KMS-11 (cell line): ENCODE measurements around the gene MAGOHB.

Experiments used
- H2AFZ ChIP-seq: fragments of 200-600 bp; sonication (generic); 2 replicates; pipeline ENCODE4 v1.6.1; 2016; ENCODE audit warnings: antibody characterized with exemption, mixed run types, low read depth
- H3K27ac ChIP-seq: fragments of 200-600 bp; sonication (generic); 2 replicates; pipeline ENCODE4 v1.6.1; 2016; ENCODE audit warnings: mild to moderate bottlenecking, mixed run types
- H3K27me3 ChIP-seq: fragments of 200-600 bp; sonication (generic); 2 replicates; pipeline ENCODE4 v1.6.1; 2017; ENCODE audit warnings: mild to moderate bottlenecking, low read depth, mixed run types, moderate library complexity; ENCODE audit not compliant: insufficient read depth
- H3K36me3 ChIP-seq: fragments of 200-600 bp; sonication (generic); 2 replicates; pipeline ENCODE4 v1.6.1; 2017; ENCODE audit warnings: mild to moderate bottlenecking, mixed run types; ENCODE audit not compliant: insufficient read depth
- H3K4me1 ChIP-seq: fragments of 200-600 bp; sonication (generic); 2 replicates; pipeline ENCODE4 v1.6.1; 2016; ENCODE audit warnings: mild to moderate bottlenecking, low read depth, mixed run types; ENCODE audit not compliant: poor library complexity, severe bottlenecking
- H3K4me2 ChIP-seq: fragments of 200-600 bp; sonication (generic); 2 replicates; pipeline ENCODE4 v1.7.0; 2016; ENCODE audit warnings: mild to moderate bottlenecking, mixed run types
- H3K4me3 ChIP-seq: fragments of 200-600 bp; sonication (generic); IDR thresholded peaks from 2 replicates; pipeline ENCODE4 v1.6.1; 2017; ENCODE audit warnings: low read depth, low read length, mixed read lengths; ENCODE audit not compliant: insufficient read depth
- H3K79me2 ChIP-seq: fragments of 200-600 bp; sonication (generic); 2 replicates; pipeline ENCODE4 v1.6.1; 2016; ENCODE audit warnings: low read depth, mixed run types; ENCODE audit not compliant: insufficient read depth
- H3K9ac ChIP-seq: fragments of 200-600 bp; sonication (generic); 2 replicates; pipeline ENCODE4 v1.6.1; 2016; ENCODE audit warnings: mild to moderate bottlenecking, mixed run types
- H4K20me1 ChIP-seq: fragments of 200-600 bp; sonication (generic); 2 replicates; pipeline ENCODE4 v1.6.1; 2016; ENCODE audit warnings: mild to moderate bottlenecking, mixed run types; ENCODE audit not compliant: insufficient read depth
- CTCF ChIP-seq: fragments of 200-600 bp; sonication (generic); conservative IDR thresholded peaks from 2 replicates; pipeline ENCODE4 v1.6.1; 2017; ENCODE audit warnings: low read depth, mild to moderate bottlenecking, antibody characterized with exemption, low read length, moderate library complexity, mixed read lengths

The MAGOHB gene

GRCh38 chr12:10562306-10562933, 51.0 kb downstream of the MAGOHB start:
- H4K20me1 ChIP-seq = no peaks in the 10 kb centered on the region
- peak; percentile 84 for TF ChIP-seq CTCF
- H3K36me3 ChIP-seq = no peaks in the 10 kb centered on the region
- H3K9ac ChIP-seq = no peak overlapping the region
- no peak overlapping the region for H3K27ac ChIP-seq
- no peaks in the 10 kb centered on the region for H3K79me2 ChIP-seq
- no peak overlapping the region for H2AFZ ChIP-seq
- no peaks in the 10 kb centered on the region; the same call in 1 of the 2 replicates for H3K27me3 ChIP-seq
- no peak overlapping the region for H3K4me2 ChIP-seq
- H3K4me3 ChIP-seq = no peak overlapping the region
- H3K4me1 ChIP-seq = peaks cover 15% of the 10 kb centered on the region

- no peak for TF ChIP-seq CTCF
- Histone ChIP-seq H3K27ac (no peak overlapping the region), H3K4me2 (no peak overlapping the region)
Observed at GRCh38 chr12:10559244-10559643, 54.2 kb downstream of the MAGOHB start.

GRCh38 chr12:10558789-10559188, 54.6 kb downstream of the MAGOHB start:
- H4K20me1 ChIP-seq = no peaks in the 10 kb centered on the region
- no peak overlapping the region for H3K27ac ChIP-seq
- no peaks in the 10 kb centered on the region for H3K36me3 ChIP-seq
- TF ChIP-seq CTCF = no peak
- H3K4me2 ChIP-seq = no peak overlapping the region
- H3K4me1 ChIP-seq = peaks cover 50% of the 10 kb centered on the region
- no peak overlapping the region for H3K4me3 ChIP-seq
- H2AFZ ChIP-seq = no peak overlapping the region
- H3K9ac ChIP-seq = no peak overlapping the region
- no peaks in the 10 kb centered on the region for H3K79me2 ChIP-seq
- H3K27me3 ChIP-seq = no peaks in the 10 kb centered on the region; the same call in 1 of the 2 replicates

More at GRCh38 chr12:10559244-10559643, 54.2 kb downstream of the MAGOHB start:
- H3K9ac ChIP-seq = no peak overlapping the region
- H2AFZ ChIP-seq = no peak overlapping the region
- peaks cover 45% of the 10 kb centered on the region for H3K4me1 ChIP-seq
- no peaks in the 10 kb centered on the region for H3K79me2 ChIP-seq
- H3K36me3 ChIP-seq = no peaks in the 10 kb centered on the region
- no peaks in the 10 kb centered on the region for H4K20me1 ChIP-seq
- no peaks in the 10 kb centered on the region; the same call in 1 of the 2 replicates for H3K27me3 ChIP-seq
- no peak overlapping the region for H3K4me3 ChIP-seq

GRCh38 chr12:10558301-10558700, 55.1 kb downstream of the MAGOHB start:
- H4K20me1 ChIP-seq = no peaks in the 10 kb centered on the region
- peaks cover 54% of the 10 kb centered on the region for H3K4me1 ChIP-seq
- no peak for TF ChIP-seq CTCF
- no peak overlapping the region for H3K27ac ChIP-seq
- no peaks in the 10 kb centered on the region; the same call in 1 of the 2 replicates for H3K27me3 ChIP-seq
- no peak overlapping the region for H3K9ac ChIP-seq
- H3K4me3 ChIP-seq = no peak overlapping the region
- no peaks in the 10 kb centered on the region for H3K36me3 ChIP-seq
- no peaks in the 10 kb centered on the region for H3K79me2 ChIP-seq
- H2AFZ ChIP-seq = no peak overlapping the region
- peak overlapping the region; percentile 43; the same call in 1 of the 2 replicates for H3K4me2 ChIP-seq
